T-helper 2 cell treated with Interferon-gamma antibody and Interleukin-4, amounts not matched to agents 100 ng/mL and 5 ng/mL, for 36 hours (primary cell): ENCODE measurements around the gene LYPLA2. TPM values are rescaled to one million over a fixed set of nuclear protein-coding genes. Genes with fewer than 3 reads are reported as not detected.

ENCODE experiments used
- intact Hi-C: fragments of 100-400 bp; cut with micrococcal nuclease; formaldehyde crosslinking; loops from one replicate; pipeline ENCODE4 v1.15.1; 2023
- total RNA-seq: library from RNA; stranded (reverse); gene quantifications from 2 replicates; pipeline ENCODE4 v1.2.3, GENCODE V29; 2022

The LYPLA2 gene
- total RNA-seq, 1 donor from 2014 or later, result 86.7 TPM

DNA sequence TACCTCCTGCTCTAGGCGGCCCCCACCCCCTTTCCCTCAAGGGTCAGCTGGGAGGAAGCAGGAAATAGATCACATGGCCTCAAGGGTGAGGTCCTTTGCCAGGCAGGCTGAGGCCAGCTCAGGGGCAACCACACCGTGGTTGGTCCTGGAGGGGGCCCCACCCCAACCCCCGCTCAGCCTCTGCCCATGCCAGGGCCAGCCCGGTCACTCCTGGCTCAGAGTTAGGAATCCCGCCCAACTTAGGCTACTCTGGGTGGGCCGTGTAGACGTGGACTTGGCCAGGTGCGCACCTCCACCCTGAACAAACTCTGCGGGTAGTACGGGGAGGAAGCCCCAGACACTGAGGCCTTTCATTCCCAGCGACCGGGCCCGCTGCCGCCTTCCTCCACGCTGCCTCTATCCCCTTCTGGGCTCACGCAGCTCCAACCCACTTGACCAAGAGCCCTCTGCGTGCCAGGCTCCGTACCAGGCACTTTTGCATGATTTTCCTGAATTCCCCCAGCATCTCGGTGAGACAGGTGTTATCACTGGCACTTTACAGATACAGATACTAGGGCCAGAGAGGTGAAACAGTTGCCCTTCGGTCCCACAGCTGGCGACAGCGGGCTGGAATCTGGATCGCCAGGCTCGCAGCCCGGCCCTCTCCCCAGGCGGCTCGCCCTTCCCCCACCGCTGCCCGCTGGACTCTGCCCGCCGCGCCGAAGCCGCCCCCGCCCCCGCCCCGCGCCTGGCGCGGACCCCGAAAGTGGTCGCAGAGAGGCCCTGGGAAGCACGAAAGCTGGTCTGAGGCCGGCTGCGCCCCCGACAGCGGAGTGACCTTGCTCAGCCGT lies 8.8 kb downstream of the LYPLA2 start:
- intact Hi-C loops, result loop anchor here (1.0 to 5.0 kb wide), 4 partner anchors 8 to 183 kb away; partner anchors contain the start of genes HMGCL, LYPLA2, PNRC2 and SRSF10

DNA sequence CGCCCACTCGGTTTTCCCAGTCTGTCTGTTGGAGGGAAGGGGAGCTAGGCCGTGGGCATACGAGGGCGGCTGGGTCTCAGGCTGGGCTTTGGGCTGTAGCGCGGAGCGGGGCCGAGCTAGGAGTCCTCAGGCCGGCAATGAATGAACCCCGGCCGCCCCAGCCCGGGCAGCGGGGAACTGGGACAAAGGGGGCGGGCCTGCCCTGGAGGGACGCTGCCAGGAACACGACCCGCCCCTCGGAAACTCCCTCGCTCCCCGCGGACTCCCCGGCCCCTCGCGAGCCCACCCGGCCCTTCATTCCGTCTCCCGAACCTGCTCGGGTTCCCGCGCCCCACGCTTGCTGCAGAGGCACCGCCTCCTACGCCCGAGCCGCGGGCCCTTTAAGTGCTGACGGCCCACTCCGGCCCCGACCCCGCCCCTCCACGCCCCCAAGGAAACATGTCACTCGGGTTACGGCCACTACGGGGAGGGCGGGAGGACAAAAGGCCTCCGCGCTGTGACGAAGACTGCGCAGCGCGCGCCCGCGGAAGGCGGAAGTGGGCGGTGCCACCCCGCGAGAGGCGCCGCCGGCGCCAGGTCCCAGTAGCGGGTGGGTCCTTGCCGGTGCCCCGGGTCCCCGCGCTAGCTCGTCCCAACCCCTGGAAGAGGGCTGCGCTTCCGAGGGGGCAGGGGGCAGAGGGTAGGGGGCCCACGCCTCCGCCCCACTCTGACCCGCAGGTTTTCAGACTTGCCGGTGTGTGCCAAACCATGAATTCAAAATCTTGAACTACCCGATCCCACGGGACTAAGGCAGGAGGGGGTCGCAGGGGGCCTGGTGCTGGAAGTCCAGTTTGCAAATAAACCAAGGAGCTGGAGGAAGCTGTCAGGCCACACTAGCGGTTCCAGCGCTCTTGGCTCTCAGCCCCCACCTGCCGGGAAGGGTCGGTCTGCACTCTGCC lies 9.7 kb downstream of the LYPLA2 start, which contains the start of gene GALE:
TSS of gene GALE (minus strand) at position 355 of the 938 bp plus-strand sequence. CDS start 1,747 bp downstream, outside the sequence.
- intact Hi-C loops, result loop anchor here (1.0 to 5.0 kb wide), 4 partner anchors 9 to 182 kb away; partner anchors contain the start of genes HMGCL, LYPLA2, PNRC2 and SRSF10

DNA sequence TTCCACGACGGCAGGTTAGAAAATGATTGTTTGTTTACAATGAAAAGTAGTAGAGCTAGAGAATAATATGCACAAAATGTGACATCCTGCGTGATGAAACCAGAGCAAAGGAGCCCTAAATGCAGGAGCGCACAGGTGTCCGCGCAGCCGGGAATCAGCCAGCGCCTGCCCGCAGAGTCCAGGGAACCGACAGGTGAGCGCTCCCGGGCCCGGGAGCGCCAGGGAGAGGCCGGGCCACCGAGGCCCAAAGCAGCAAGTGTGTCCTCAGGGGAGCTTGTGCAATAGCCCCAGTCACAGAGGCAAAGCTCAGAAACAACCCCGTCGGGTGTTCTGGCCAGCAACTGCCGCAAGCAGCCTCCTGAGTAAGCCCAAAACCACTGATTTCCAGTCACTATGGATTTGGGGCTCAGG lies 10.4 kb downstream of the LYPLA2 start:
- intact Hi-C loops, result loop anchor here (2.0 to 5.0 kb wide), 2 partner anchors 157 to 181 kb away; partner anchors contain the start of genes PNRC2 and SRSF10

DNA sequence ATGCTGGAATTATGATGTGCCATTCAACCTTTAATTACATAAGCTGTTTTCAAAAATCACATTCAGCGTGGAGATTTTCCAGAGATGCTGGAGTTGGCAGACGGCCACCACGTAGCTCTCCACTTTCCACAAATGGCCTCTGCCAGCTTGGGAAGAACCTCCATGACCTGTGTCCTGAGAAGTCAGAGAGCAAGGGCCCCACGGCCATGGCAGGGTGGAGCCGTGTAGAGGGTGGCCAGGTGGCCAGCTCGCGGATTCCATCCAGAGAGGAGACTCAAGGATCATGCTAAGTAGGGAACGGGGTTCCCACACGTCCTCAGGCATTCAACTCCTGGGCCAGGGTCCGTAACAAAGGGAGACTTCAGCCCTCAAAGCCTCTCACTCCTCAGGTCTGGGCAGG lies 10.9 kb downstream of the LYPLA2 start:
- intact Hi-C loops, result loop anchor here (2.0 to 5.0 kb wide), 2 partner anchors 157 to 180 kb away; partner anchors contain the start of genes PNRC2 and SRSF10

DNA sequence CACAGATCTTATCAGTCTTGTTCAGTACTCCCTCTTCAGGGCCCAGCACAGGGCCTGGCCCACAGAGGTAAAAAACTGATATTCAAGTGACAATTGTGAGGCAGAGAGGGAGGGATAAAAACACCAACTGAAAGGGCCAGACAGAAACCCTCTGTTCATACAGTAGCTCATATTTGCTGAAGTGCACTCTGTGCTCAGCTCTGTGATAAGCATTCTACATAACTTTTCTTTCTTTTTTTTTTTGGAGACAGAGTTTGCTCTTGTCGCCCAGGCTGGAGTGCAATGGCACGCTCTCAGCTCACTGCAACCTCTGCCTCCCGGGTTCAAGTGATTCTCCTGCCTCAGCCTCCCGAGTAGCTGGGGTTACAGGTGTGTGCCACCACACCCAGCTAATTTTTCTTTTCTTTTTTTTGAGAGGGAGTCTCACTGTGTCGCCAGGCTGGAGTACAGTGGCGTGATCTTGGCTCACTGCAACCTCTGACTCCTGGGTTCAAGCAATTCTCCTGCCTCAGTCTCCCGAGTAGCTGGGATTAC lies 11.9 kb downstream of the LYPLA2 start:
- intact Hi-C loops, result loop anchor here (5.0 kb wide), 1 partner anchor 179 kb away; the partner anchor contains the start of gene SRSF10

DNA sequence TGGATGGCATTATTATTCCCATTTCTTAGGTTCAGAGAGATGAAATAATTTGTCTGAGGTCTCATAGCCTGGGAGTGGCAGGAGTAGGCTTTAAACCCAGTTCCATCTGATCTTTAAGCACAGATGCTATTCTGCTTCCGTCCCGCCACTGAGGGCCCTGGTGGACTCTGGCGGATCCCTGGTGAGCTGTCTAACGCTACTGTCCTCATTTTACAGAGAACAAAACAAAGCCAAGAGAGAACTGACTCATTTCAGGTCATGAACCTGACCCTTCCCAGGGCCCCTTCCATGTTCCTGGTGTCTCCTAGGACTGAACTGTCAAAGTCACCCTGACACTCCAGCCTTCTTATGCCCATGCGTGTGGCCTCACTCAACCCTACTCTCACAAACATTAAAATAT lies 12.7 kb downstream of the LYPLA2 start:
- intact Hi-C loops, result loop anchor here (5.0 kb wide), 1 partner anchor 179 kb away; the partner anchor contains the start of gene SRSF10

DNA sequence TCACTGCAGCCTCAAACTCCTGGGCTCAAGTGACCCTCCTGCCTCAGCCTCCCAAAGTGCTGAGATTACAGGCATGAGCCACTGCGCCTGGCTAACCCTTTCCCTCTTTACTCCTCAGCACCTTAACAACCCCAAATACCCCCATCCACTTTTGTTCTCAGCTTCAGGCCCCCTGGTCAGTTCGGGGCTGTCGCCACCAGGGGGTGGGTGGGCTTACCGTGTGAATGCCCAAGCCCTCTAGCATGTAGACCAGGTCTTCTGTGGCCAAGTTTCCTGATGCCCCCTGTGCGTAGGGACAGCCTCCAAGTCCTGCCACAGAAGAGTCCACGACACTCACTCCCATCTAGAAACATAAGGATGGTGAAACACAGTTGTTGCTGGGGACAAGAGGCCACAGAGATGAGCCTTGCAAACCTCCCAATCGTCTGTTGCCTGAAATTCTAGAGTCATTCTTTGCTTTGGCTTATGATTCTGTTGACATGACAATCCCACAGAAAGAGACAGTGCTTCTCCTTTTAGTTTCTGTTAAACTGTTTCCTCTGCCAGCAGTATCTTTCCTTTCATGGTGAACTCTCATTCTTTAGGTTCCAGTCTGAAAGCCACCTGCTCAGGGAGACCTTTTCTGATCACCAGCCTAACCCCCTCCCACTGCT lies 13.4 kb downstream of the LYPLA2 start:
- intact Hi-C loops, result loop anchor here (5.0 kb wide), 1 partner anchor 178 kb away; the partner anchor contains the start of gene SRSF10

DNA sequence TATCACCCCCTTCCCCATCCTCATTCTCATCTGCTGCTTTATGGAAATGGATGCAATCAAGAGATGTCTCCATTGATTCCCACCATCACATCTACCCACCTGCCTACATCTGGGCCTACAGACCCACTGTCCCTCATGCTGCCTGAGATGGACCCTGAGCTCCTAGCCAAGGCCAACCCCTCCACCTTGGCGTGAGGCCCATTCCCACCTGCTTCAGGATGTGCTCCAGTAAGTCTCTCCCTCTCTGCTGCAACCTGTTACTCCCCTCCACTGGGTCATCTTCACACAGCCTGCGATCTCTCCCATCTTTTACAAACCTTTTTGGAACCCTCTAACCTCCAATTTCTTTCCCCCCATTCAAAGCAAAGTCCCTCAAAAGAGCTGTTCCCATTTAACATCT lies 14.1 kb downstream of the LYPLA2 start:
- intact Hi-C loops, result no loop called here

DNA sequence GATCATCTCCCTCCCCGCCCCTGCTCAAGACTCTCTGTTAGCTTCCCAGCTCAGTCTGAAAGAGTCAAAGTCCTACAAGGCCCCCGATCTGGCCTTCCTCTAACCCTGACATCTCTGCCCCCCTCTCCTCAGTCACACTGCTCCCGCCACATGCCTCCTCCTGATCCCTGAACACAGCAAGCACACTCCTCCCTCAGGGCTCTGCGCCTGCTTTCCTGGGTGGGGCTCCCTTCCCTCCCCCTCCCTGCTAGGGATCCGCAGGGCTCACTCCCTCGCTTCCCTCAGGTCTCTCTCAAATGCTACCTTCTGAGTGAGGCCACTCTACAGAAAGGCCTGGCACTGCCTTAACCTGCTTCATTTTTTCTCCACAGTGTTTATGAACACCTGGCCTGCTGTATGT lies 15.3 kb downstream of the LYPLA2 start:
- intact Hi-C loops, result no loop called here

DNA sequence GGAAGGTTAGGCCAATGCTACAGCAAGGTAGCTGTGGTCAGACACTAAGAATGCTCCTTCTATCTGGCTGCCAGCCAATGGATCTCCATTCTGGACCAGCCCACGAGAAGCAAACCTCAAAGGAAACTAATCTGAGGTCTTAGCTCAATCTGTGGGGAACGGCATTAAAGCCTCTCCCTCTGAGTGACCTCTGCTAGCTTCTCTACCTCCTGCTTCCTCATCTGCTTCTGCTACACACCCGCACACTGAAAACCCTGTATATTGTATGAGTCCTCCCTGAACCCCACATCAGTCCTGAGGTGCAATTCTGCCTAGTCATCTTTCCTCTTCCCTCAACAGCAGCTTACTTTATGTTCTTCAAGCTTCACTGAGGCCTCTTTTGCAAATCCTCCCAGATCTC lies 16.5 kb downstream of the LYPLA2 start:
- intact Hi-C loops, result no loop called here

DNA sequence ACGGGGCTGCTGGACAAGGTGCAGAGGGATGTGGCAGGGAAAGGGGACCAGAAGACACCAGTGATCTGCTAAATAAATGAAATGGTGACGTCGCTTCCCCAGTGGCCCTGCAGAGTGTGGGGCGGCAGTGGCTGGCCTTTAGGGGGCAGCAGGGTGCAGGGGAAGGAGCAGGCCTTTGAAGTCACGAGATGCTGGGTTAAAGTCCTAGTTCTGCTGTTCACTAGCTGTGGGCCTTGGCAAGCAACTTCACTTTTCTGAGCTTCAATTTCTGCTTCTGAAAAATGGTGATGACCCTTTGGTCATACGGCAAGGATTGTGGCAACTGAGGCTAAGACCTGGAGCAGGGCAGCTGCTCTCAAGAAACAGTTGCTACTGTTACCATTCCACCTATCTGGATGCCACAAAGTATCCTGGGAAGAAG lies 18.8 kb downstream of the LYPLA2 start:
- intact Hi-C loops, result loop anchor here (1.0 kb wide), 2 partner anchors 59 to 108 kb away; partner anchors contain the start of gene FUCA1

DNA sequence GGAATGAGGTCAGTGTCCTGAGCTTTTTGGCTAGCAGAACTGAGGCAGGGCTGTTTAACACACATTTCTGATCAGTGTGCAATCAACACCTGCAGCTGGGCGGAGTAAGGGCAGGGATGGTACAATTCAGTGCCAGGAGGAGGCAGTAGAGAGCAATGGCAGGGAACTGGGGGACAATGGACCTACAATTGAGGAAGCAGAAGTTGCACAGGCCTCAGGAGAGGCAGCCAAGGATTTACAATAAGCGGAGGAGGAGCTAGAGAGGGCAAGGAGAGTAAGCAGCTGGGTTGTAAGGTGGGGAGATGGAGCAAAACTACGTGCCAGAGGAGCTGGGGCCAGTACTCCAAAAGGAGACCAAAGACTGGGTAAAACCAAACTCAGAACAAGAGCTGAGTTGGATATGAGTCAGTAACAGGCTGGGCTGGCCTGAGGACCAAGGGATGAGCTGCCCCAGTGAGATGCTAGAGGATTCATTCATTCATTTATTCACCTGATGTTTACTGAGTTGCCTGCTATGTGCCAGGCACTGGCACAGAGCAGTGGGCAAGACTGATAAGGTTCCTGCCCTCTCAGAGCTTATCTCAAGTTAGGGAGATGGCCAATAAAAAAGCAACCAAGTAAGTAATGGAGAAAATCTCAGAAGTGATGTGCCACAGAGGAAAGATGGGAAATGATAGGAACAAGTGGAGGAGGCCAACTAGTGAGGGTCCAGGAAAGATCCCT lies 20.0 kb downstream of the LYPLA2 start:
- intact Hi-C loops, result loop anchor here (1.0 kb wide), 1 partner anchor 106 kb away; no protein-coding TSS in a partner anchor

DNA sequence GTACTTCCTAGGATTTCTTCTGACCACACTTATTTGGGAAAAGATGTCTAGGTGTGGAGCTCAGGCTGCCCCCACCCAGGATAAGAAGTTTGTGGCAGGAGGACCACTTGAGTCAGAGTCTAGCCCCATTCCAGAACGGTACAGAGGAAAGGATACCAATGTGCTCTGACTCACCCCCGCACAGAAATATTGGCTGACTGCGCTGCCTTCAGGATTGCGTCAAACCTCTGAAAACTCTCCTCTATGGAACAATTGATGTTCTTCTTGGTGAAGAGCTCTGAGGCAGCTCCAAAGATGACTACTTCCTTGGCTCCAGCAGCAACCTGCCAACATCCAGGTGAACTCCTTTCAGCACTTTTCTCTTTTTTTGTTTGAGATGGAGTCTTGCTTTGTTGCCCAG lies 23.1 kb downstream of the LYPLA2 start:
- intact Hi-C loops, result no loop called here

DNA sequence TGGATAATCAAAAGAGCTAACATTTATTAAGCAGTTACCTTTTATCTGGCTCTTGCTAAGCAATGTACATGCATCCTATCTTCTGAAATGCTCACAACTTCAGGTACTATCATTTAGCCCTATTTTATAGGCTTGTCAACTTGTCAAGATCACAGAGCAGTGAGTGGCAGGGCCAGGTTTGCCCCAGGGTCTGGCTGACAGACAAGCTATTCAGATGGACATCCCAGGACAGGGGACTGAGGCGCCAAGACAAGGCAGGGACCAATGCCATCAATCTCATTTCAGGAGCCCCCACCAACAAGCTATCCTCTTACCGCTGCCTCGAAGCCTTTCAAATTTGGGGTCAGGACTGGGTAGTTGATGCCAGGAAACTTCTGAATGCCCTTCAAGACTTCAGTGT lies 25.4 kb downstream of the LYPLA2 start:
- intact Hi-C loops, result no loop called here

DNA sequence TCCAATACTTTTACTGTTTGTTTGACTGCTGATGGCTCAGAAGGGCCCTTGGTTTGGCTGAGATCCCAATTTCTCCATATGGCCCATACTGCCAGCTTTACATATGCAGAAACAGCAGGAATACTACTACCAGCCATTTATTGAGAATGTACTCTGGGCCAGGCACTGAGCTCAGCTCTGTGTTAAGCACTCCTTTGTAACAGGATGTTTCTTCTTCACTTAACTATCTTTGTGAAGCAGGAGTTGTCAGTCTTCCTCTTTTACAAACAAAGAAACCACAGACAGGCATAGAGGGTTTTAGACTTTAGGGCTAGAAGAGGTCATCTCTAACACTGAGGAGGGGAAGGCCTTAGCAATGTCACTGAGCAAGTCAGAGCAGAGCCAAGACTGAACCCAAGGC lies 26.0 kb downstream of the LYPLA2 start:
- intact Hi-C loops, result no loop called here

DNA sequence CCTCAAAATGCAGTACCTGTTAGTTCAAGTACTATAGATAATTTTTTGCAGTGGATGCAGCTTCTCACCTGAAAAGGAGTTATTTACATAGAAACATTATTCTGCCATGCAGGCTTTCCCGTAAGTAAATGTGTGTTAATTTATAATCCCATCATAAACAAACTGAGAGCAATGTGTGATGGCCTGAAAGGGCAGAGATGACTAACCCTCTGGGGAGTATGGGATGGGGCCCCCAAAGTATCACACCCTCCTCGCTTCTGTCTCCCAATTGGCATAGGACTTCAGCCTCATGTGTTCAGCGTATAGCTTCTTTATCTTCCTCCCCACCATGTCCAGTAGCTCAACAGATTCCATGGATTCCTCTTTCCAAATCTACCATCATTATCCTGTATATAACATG lies 26.7 kb downstream of the LYPLA2 start:
- intact Hi-C loops, result no loop called here

DNA sequence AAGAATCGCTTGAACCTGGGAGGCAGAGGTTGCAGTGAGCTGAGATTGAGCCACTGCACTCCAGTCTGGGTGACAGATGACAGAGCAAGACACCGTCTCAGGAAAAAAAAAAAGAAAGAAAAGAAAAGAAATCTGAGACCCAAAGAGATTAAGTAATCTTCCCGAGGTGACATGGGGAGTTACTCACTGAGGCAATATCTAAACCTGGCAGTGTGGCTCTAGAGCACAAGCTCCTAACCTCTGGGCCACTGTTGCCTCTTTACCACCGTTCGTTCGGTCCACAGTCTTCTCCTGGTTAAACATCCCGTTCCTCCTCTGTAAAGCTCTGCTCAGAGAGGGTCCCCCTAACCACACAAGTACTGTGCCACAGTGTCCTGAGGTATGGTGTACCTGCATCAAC lies 32.8 kb downstream of the LYPLA2 start:
- intact Hi-C loops, result loop anchor here (2.0 kb wide), 2 partner anchors 15 to 45 kb away; partner anchors contain the start of gene PITHD1

DNA sequence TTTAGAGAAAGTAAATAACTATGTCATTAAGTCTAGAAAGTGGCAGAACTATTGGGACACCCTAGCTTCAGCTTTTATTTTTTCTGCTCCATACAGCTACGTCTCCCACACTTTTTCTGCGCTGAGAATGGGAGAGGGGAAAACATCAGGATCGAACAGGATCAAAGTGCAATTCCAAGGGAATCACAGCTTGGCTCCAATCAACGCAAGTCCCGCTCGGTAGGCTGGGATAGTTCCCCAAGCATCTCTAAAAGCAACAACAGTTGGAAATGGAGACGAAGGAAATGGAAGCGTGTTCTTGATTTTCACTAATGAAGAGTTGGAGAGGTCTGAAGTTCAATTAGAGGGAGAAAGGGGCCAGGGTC lies 33.7 kb downstream of the LYPLA2 start:
- intact Hi-C loops, result loop anchor here (1.0 to 5.0 kb wide), 5 partner anchors 14 to 156 kb away; partner anchors contain the start of genes FUCA1, GALE, PITHD1 and SRSF10

DNA sequence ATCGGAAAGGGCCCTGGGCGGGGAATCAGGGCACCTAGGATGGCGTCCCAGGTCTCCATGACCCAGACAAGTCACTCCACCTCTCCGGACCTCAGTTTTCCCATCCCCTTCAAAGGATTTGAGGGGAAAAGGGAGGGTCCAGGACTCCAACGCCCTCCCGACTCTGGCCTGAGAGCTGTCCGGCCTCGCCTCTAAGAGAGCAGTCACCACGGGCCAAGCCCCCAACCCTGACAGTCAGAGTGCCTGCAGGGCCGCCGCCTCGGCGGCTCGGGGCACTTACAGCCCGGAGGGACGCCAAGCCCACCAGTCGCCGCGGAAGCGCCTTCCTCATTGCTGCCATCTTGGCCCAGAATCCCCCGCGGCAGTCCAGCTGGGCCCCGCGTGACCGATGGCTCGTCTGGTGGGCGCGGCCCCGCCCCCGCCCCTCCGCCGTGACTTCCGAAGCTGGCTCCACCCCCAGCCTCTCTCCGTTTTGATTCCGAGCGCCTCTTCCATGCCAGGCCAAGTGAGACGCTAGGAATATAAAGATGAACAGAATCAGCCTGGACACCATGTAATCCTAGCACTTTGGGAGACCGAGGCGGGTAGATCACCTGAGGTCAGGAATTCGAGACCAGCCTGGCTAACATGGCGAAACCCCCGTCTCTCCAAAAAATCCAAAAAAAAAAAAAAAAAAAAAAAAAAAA lies 34.3 kb downstream of the LYPLA2 start, which contains the start of gene HMGCL:
TSS of gene HMGCL (minus strand) at position 354 of the 686 bp plus-strand sequence. CDS start at position 340, 14 bp downstream.
- intact Hi-C loops, result loop anchor here (1.0 to 5.0 kb wide), 5 partner anchors 14 to 155 kb away; partner anchors contain the start of genes FUCA1, GALE, PITHD1 and SRSF10
